Stimulated activated CD8-positive, alpha-beta memory T cell treated with anti-CD3 and anti-CD28 coated beads, Interleukin-7, amount 100 ng/mL, for 48 hours (primary cell): ENCODE measurements around the gene GALNT15.
A peak's percentile ranks its signal among the peaks of the same experiment; 100 is the strongest.

ENCODE experiments used
- DNase-seq, 2 donors: peaks; one replicate each; pipeline ENCODE4 v3.0.0-alpha.2; 2020; ENCODE audit warnings: low read depth in 1 of 2; ENCODE audit errors: extremely low read depth in 1 of 2

Gene GALNT15

DNA sequence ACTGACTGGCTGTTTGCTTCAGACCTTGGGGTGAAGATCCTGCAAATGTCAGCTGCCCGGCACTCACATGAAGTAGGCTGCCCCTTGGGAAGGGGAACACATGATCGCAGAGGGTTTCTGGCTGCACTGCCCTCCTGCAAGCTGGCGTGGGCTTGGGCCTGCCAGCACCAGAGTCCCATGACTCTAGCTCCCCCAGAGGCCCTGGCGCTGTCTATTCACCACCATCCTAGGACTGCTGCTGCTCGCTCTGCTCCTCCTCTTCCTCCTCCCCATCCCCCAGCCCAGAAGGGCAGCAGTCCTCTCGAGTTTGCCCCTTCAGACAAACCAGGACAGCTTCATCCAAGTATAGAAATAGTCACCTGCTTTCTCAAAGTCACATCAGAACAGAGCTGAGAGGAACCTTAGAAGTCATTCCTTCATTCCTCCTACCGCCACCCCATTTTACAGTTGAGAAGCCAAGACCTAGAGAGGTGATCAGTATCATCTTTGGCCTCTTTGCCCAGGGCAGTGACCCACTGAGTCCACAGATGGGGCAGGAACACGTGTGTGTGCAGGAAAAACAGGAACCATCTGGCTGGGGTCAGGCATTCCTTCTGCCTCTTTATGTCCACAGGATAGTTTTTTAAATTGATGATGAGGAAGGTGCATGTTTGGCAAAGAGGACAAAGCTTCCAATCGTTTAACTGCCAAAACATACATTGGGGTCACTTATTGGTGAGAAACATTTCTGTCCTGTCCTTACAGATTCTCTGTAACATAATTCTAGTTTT is 77.0 kb downstream of the GALNT15 start:
- DNase-seq: no peak

DNA sequence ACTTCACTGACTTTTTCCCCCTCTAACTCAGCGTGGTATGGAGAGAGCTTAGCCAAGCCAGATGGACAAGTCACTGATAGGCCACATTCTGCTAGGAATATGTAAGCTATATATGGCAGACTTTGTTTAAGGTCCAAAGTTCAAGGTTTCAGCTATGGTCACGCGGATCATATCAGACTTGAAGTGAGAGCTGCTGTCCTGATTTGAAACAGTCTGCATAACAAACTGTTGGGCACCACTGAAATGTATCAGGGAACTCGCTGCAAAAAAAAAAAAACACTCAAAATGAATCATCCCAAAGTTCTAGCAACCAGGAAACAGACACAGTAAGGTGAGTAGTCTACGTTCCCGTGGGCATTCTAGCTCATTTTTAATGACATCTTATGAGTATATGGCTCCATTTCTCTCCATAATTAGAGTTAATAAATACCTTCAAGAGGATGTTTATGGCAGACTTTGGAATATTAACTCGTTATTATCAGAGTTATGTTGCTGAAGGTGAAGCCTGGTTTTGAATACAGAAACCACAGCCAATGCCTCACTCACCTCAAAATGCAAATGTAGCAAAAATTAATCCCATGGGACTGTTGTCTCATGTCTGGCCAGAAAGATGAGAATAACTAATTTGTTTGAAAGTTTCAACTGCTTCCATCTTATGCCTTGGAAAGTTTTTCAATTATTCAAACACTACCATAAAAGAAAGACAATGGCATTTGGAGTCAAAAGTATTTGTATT is 77.9 kb downstream of the GALNT15 start:
- no peak for DNase-seq

DNA sequence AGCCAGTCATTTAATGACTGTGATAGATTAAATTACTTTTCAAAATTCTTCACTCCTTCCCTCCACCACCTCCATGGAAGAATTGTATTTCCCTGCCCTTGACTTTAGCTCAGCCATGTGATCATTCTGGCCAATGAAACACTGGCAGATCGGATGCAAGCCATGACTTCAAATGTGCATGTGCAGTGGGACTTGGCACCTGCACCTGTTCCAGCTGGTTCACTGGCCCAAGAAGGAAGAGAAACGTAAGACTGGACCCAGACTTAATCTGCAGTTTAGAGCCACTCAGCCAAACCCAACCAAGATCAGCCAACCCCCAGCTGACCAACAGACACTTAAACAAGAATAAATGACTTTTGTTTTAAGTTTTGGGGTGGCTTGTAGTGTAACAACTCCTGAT is 78.5 kb downstream of the GALNT15 start:
- no peak for DNase-seq

DNA sequence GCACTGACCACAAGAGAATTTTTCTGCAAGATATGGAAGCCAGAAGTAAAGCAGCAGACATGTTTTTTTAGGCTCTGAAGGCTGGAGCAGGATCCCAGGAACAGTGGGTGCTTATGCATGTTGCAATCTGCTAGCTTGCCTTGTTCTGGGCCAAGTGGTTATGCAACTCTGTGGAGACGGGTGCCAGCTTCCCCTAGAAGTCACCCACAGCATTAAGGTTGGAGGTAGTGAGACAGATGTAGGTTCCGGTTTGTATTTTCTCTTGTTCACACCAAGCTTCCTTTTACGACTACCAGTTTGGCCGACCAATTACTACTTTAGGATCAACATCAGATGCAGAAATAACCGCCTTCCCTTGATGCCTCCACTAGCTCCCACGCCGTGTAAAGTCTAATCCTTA is 79.1 kb downstream of the GALNT15 start:
- DNase-seq: no peak

DNA sequence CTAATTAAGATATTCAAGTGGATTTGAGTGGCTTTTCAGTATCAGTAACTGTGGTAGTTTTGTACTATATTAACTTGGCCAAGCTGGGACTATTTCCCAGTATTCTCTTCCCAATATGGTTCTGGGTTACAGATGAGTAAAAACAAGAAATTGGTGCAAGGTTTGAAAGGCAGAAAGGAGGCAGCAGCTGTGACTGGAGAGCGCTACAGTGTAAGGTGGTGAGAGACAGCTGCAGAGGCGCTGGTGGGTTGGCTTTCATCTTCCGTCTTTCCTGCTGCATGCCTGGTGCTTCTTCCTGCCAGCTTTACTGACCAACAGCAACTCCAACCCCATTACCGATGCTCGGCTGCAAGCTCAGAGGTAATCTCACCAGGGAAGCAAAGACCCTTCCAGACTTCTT is 80.4 kb downstream of the GALNT15 start:
- no peak for DNase-seq

DNA sequence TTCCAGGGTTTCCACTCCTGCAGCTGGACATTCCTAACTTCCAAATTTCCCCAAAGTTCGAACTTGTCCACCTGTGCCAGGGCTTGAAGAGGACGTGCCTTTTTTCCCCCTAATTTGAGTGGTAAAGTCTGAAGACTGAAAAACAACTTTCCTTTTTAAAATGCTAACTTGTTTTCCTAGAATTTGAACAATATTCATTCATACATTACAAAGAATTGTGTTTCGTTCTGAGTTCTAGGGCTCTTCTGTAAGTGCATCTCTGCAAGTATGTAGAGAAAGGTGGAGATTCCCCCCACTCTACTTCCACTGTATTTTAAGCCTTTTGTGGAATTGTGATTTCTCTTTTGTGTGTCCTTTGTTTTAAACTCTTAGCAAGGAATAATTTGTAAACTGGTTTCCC is 80.8 kb downstream of the GALNT15 start:
- no peak for DNase-seq

DNA sequence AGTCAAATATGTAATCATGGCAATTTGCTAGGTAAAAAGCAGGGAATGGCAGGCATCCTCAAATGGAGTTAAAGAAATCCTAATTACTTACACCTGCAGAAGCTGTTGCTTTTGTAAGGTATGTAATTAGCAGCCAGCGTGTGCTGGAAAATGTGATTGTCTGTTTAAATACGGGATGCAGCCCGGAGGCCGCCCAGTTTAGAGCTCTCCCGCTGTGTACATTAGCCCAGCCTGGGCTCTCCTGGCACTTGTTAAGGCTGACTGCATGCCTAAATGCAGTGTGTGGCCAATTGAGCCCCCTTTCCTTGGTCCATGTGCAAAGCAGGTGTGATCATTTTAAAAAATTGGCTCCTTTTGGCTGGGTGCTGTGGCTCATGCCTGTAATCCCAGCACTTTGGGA is 81.2 kb downstream of the GALNT15 start:
- DNase-seq: no peak

DNA sequence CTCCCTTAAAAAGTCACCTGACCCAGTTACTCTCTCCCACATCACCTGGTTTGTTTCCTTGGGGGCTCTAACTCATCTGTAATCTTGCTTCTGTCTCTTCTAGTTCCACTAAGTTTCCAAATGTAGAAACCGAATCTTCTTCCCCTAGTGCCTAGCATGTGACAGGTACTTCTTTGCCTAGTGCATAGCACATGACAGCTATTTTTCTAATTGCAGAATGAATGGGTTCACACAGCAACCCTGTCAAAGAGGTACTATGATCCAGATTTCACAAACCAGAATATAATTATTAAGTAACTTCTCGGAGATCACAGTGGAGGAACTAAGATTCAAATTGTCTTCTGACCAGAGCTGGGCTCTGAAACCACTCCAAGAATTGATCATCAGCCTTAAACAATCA is 82.8 kb downstream of the GALNT15 start:
- no peak for DNase-seq

DNA sequence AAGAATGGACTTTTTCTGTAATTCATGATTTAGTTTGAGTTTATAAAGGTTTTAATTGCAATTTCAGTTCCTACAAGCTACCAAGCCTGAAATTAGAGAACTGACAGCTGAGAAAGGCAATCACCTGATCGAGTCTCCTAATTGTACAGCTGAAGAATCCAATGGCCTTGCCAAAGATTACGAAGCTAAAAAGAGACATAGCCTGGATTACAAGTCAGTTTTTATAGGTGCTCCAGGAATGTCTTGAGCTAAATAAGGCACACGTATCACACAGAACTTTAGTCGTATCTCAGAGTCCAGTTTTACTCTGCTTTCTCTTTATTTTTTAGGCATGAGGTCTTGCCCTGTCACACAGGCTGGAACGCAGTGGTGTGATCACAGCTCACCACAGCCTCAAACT is 83.7 kb downstream of the GALNT15 start:
- no peak for DNase-seq

DNA sequence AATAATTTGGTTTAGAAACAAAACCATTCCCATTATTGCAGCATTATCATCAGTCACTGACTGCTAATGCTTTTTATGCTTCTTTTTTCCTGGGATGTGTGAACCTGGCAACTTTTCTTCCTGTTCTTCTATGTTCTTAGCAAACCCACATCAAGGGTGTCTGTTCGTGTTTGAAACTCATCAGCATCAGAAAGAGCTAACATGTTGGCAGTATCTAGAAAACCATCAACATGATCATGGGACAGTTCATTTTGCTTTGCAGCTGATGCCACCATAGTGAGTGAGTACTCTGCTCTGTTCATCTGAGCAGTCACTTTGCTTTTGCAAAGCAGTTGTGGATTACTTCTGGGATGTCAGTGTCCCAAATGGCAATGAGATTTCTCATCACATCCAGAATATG is 84.4 kb downstream of the GALNT15 start:
- no peak for DNase-seq

DNA sequence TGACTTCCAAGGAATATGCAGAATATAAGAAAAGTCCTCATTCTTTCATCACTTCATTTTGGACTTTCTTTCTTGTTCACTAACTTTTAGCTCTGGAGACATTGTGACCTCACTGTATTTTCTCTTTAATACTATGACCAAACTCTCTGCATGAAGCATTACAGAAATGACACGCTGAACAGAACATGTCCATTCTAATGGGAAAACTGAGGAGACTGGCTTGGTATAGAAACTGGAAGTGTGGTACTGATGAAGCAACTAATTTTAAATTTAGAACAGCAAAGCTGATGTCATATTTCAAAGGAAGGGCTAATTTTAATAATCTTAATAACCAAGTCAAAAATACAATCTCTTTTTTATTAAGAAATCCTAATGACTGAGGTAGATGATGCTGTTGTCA is 85.6 kb downstream of the GALNT15 start:
- no peak for DNase-seq

DNA sequence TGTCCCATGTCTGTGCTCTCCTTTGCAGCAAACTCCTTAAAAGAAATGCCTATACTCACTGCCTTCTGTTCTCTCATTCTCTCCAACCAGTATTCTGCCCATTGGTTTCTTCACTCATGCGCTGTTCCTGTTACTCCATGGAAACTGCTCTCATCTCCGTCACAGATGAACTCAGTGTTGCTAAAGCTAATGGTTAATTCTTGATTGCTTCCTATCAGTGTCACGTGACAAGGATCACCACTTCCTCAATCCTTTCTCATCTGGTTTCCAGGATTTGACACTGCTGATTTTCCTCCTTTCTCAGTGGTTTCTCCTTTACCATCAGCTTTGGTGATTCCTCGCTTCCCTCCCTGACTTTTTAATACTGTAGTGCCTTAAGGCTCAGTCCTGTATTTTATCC is 87.7 kb downstream of the GALNT15 start:
- no peak for DNase-seq

DNA sequence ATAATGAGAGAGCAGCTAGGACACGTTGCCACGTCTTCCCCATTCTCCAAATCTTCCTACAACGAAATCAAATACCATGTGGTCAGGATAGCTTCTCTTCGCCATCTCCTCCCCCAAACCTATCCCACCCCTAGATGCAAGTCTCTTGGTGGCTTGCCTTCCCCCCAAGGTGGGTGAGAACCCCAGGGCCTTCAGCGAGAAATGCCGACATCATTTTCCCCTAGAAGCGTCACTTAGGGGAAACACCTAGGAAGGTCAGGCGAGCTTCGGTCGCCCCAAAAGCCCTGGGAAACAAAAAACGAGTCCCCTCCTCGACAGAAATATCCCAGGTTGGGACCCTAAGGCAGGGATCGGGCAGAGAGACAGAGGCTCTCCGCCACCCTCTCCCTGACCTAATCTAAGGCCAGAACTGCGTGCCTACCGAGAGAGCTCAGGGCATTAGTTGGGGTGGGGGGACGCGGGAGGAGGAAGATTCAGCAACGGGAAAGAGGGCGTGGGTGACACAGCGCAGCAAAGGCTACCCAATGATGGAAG is 89.8 kb downstream of the GALNT15 start:
- peak in 1 of 2 donors; percentile 78 for DNase-seq

DNA sequence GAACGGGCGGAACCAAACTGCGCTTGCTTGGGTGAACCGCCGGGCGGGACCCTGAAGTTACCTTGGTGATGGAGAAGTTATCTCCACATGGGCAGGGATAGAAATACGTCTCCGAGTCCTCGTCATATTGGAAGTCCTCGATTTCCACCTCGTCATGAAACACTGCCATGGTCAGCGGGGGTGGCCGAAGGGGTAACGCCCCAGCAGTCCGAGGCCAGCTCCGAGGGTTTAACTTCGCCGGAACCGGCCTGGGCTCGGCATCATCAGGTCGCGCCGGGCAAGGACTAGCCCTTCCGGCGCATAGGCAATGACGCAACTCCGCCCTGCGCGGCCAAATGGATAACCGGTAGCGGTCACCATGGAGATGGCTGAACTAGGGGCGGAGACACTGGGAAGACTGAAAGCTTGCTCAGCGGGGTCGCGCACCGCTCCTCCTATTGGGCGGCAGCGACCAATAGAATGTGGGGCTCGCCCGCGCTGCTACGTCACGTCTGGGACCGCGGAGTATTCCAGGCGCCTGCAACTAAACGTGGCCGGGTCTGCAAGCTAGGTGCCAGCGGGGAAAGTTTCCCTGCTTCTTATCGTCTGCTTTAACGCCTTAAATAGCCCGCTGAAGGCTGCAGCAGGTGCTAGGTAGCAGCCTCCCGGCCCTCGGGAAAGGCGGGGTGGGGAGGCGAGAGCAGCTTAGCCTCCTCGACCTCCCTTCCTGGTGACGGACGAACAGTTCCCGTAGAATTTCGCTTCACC is 90.4 kb downstream of the GALNT15 start, which contains the start of the genes DPH3 and OXNAD1:
TSS of gene DPH3 (minus strand) at position 236 of the 747 bp plus-strand sequence. CDS start at position 169, 67 bp downstream.
TSS of gene OXNAD1 (plus strand) at position 505 of the 747 bp plus-strand sequence. CDS start 5,741 bp downstream, outside the sequence.
- peak; percentile 98 to 99 for DNase-seq

DNA sequence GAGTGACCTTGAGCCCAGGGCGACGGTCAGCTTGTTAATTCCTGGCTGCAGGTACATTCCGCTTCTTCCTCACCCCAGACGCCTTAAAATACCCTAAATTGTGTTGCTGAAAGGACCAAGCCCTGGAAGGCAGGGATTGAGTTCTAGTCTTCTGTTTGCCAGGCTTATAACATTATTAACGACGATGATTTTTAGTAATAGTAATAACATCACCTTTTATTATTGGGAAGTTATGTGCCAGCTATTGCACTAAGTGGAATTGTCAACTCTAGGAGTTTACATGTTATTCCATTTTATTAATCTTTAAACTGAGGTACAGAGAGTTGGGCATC is 90.9 kb downstream of the GALNT15 start:
- DNase-seq: no peak

DNA sequence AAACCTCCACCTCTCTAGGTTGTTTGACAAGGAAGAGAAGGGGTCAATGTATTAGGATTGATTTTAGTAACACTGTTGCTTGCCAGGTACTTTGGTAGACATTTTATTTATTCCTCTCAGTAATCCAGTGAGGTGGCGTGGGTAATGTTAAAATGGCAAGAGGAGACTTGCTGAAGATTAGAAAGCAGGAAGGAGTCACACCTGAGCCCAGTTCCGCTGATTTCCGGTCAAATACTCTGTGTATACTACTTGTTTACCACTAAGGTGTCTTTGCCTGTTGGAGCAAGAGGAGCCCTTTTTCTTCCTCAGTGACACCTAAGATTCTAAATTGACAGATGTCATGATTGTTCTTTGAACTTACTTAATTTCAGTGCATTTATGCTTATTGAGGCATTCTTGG is 92.2 kb downstream of the GALNT15 start:
- no peak for DNase-seq

DNA sequence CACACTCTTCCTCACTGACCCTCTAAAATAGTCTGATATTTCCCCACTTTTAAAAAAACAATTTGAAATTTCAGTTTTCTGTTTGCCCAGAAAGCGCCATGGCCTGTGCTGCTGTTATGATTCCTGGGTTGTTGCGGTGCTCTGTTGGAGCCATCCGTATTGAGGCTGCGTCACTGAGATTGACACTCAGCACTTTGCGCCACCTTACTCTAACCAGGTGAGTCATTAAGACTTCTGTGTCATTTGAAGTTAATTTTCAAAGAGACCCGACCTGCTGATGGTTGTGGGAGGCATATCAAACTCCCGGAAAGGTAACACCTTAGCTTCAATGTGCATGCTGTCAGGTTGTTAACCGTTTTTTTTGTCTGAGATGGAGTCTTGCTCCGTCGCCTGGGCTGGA is 96.4 kb downstream of the GALNT15 start:
- no peak for DNase-seq

DNA sequence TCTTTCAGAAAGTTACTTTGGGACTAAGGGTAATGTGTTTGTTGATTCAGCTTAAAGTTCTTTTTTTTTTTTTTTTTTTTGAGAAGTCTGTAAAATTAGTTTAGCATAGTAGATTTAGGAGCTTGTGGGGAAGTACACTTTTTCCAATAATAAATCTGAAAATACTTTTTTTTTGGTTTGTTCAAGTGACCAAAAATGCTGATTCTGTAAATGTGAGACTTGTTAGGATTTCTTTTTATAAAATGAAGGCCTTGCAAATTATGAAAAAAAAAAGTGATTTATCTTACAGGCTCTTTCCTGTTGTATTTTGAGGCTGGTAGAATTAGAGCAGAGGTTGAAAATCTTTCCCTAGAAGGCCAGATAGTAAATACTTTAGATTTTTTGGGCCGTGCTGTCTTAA is 98.1 kb downstream of the GALNT15 start:
- no peak for DNase-seq

DNA sequence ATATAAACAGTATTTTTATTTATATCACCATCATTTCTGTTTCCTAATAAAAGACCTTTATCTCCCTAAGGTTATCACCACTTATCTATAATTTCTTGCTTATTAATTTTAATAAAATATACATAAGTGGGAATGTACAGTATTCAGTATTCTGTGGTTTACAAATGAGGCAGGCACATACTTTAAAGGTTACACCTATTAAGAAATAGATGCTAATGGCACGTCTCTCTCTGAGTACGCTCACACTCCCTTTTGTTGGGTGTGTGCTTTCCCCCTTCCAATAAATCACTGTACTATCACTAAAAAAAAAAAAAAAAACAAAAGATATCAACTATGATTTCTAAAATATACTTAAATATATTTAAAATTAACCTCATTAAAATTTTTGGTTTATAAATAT is 99.4 kb downstream of the GALNT15 start:
- DNase-seq: no peak

DNA sequence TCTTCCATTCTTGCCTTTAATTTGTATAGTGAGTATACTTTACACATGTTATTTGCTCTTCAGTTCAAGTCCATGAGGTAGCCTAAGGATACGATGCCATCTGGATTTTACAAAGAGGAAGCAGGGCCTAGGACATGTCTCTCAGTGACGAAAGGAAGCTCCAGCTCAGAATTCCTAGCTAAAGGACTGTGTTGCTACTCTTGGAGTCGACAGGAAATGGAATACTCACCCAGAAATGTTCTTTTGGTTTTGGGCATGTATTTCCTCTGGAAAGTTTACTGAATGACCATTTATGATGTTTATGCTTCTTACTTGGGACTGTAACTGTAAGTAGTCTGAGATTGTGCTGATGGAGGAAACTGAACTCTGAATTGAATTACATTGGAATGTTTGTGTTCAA is 103.0 kb downstream of the GALNT15 start:
- no peak for DNase-seq

DNA sequence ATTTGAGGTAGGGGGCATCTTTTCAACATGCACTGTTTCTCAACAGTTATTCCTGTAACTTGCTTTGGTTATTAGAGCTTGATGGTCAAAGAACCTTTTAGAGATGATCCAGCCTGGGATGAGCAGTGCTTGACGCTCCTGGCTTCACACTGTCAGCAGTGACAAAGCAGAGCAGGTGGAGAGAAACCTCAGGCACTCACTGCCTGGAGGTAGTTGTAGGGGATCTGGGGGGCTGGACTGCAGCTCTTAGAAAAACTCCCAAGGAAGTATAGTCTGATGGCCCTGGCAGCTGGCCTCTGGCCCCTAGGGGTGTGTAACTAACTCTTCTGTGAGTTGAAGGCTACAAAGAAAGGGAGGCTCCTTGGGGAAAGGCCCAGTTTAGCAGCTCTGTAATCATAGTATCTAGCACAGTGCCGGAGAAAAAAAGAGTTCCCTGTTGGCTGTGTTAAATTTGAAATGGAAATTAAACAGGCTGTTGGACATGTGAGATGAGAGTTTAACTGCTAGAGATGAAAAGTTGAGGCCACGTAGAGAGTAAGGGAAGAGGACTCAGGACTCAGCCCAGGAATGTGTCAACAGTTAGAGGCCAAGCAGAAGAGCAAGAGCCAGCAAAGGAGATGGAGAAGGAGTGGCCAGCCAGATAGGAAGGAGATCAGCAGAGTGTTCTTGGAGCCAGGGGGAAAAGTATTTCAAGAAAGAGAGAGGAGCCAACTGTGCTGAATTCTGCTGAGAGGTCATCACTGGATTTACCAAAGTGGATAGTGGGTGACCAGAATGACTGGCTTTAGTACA is 104.7 kb downstream of the GALNT15 start:
- no peak for DNase-seq
